ENCODE results near the gene STXBP5.

DNA sequence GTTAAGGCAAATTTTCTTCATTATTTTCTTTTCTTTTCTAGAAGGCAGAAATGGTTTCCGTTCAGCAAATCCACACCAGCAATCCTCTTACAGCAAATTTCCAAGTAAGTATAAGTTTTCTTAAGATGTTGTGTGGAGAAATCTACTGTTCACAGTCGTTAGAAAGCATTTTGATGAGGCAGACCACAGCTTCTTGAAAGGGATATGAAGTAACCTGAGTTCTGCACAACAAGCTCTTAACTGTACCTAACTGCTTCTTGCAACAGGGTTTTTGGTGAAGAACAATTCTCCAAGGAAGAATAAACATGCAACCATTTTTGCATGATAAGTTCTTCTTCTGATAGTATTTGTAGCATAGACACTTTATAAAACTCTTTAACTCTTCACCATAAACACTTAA lies 45.3 kb upstream of the STXBP5 start:
- no peak for TF ChIP-seq POLR2A (IDR thresholded peaks at IDR 0.05; ENCODE audit: low read length)
- TF ChIP-seq GATA1 (IDR thresholded peaks at IDR 0.05; ENCODE audit: low read depth, low read length) = no peak
